ELF-1 (cell line): ENCODE measurements around the gene QKI.

Source experiments
- DNase-seq: peaks from one replicate; pipeline ENCODE4 v3.0.0-alpha.2; 2016; ENCODE audit warnings: low read depth, low spot score

The QKI gene

DNA sequence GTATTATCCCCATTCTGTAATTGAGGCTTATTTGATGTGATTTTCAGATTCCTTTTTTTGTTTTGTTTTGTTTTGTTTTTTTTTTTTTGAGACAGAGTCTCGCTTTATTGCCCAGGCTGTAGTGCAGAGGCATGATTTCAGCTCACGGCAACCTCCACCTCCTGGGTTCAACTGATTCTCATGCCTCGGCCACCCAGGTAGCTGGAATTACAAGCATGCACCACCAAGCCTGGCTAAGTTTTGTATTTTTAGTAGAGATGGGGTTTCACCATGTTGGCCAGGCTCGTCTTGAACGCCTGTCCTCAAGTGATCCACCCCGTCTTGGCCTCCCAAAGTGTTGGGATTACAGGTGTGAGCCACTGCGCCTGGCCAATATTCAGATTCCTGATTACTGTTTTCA, 62.4 kb downstream of the QKI start:
- DNase-seq = peak; percentile 19

- DNase-seq = no peak
Measured at GRCh38 chr6:163483107-163483506, 68.6 kb downstream of the QKI start.

DNA sequence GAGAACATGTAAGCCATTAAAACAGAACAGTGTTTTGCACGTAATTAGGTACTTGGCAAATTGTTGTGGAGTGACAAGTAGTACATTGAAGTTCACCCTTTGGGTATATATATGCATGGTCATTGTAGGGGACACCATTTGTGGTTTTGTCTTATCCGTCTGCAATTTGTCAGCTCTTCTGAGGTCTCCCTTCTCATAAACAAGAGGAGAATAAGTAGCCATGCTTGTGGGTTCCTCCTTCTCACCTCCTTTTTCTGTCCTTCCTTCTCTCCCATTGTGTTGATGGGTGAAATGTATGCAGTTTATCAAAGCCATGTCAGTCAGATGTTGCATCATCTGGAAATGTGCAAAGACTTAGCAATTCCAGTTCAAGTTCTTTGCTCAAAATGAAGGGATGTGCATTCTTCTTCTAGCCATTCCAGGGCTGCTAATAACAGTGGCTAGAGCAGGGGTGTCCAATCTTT, 70.9 kb downstream of the QKI start:
- no peak for DNase-seq

DNA sequence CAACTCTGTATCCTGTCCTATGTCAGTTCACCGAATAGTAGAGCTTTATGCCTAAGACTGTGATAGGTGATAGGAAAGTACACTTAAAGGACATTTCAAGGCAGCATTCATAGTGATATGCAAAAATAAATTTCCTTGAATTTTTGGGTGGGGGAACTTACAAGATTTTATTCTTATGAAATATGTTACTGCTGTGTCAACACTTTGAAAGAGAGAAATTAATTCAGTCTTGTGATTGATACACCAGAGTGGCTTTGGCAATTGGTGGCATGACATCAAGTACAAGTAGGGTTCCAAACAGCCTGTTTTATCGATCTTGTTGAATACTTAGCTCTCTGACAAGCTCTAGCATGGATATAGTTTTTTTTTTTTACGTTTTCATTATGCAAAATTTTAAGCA, 72.3 kb downstream of the QKI start:
- DNase-seq = no peak

GRCh38 chr6:163487606-163488005, 73.1 kb downstream of the QKI start:
- DNase-seq = no peak

GRCh38 chr6:163489584-163489983, 75.1 kb downstream of the QKI start:
- DNase-seq = no peak

DNA sequence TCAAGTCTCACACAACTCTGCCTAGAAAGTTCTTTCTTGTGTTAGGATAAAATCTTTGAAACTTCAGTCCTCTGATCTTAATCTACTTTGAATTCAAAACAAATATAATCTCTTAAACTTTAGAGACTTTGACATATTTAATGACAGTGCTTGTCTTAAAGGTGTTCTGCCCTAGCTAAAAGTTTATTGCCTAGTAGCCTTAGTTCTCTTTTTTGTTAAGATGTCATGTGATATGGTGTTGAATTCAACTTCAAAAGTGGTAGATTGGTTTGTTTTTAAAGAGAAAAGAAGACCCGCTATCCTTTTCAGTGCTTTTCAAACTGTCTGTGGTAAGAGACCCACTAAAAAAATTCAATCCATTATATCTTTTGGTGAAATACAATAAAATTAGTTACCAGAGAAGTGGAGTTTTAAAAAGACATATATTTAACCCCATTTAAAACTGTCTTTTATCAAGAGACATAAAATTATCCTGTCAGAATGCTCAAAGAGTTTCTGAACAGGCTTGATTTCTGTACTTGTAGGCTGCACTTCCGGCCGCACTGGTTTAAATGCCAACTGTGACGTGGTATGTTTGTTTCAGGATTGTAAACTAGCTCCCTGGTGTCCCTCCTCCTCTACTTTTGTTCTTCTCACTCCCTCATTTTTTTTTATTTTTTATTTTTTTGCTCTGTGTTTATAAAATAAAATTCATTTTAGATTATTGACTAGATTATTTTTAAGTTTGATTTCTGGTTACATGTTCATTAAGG, 76.5 kb downstream of the QKI start:
- no peak for DNase-seq

DNA sequence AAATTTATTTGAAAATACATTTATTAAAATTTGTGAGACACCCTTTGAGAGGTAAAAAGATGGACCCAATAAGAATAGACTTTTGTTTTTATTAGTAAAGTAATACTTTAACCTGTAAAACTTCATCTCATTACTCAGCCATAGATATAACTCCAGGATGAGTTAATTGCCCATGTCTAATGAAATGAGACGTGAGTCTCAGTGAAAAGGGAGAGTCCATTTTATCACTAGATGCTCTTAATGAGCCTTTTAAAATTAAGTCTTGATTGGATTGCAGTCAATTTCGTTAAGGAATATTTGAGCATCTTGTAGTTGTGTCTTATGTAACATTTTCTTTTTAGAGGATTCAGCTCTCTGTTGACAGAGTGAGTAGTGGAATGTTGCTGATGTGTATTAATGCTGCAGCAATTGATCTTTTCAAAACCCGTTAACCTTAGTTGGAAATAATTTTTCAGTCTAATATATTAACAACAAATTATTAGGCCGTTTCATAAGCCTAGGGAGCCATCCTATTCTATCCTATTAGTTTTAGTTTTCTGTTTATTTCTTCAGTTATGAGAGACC, 77.3 kb downstream of the QKI start:
- DNase-seq = no peak

DNA sequence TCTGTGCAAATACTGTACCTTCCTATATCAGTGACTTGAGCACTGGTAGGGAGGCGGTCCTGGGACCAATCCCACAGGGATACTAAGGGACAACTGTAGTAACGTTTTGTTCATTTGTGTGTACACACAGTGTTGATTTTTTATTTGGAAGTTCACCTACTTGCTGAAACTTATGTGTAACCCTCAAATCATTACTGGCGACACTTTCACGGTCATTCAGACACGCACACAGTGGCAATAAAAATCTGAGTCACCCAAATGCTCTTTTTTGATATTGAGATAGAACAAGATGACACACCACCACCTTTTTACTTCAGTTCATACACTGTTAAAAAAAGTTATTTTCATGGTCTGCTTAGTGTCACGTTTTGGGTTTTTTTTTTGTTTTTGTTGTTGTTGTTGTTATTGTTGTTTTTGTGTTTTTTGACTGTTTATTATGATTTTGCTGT, 79.8 kb downstream of the QKI start:
- DNase-seq = no peak

DNA sequence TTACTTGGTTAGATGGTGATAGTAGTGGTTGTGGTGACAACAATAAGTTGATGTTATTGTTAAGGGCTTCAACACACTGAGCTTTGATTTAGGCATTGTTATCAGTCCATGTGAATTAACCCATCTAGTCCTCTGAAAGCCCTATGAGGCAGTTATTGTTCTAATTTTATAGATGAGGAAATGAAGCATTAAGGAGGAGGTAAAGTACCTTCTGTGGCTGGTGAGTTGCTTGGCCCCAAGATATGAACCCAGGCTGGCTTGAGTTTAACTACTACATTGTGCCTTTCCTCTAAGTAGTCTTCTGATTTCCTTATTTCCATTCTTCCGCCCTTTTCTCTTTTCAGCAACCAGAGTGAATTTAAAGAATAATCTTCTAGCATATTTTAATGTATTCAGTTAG, 81.7 kb downstream of the QKI start:
- no peak for DNase-seq

DNA sequence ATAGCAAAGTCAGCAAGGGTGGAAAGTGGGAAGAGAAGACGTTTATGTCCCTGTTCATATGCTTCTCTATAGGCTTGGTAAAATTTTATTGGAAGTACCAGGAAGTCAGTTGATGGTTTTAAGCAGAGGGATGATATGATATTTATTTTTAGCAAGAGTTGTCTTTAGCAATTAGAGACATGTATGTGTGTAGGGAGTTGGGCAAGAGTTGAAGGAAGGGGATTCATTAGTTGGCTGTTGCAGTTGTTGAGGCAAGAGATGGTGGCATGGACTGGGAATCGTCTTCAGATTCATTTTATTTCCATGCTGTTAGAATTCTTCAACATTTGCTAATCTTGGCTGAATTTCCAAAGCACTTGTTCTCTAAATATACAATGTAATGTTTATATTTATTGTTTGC, 85.6 kb downstream of the QKI start:
- DNase-seq = no peak

GRCh38 chr6:163501026-163501425, 86.5 kb downstream of the QKI start:
- no peak for DNase-seq

GRCh38 chr6:163501439-163501838, 86.9 kb downstream of the QKI start:
- no peak for DNase-seq

DNA sequence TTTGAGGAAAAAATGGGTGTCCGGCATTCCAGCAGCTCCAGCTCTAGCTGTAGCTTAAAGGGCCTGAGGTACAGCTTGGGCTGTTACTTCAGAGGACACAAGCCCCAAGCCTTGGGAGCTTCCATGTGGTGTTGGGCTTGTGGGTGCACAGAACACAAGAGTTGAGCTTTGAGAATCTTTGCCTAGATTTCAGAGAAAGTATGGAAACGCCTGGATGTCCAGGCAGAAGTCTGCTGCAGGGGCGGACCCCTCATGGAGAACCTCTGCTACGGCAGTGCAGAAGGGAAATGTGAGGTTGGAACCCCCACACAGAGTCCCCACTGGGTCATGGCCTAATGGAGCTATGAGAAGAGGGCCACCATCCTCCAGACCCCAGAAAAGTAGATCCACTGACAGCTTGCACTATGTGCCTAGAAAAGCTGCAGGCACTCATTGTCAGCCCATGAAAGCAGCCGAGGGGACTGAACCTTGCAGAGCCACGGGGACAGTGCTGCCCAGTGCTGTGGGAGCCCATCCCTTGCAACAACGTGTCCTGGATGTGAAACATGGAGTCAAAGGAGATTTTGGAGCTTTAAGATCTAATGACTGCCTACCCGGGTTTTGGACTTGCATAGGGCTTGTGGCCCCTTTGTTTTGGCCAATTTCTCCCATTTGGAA, 90.6 kb downstream of the QKI start:
- DNase-seq = no peak

DNA sequence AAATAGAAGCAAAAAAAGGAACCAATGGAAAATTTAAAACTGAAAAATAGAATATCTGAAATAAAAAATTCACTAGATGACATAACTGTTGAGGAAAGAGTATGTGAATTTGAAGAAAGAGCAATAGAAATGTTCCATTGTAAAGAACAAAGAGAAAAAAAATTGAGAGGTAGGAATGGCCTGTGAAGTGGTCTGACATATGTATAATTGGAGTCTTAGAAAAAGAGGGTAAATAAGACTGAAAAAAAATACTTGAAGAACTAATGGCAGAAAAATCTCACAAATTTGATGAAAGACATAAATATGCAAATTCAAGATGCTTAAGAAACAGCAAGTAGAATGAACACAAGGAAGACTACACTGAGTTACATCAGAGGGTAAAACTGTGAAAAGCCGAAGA, 93.4 kb downstream of the QKI start:
- DNase-seq = no peak

GRCh38 chr6:163513003-163513402, 98.5 kb downstream of the QKI start:
- no peak for DNase-seq

DNA sequence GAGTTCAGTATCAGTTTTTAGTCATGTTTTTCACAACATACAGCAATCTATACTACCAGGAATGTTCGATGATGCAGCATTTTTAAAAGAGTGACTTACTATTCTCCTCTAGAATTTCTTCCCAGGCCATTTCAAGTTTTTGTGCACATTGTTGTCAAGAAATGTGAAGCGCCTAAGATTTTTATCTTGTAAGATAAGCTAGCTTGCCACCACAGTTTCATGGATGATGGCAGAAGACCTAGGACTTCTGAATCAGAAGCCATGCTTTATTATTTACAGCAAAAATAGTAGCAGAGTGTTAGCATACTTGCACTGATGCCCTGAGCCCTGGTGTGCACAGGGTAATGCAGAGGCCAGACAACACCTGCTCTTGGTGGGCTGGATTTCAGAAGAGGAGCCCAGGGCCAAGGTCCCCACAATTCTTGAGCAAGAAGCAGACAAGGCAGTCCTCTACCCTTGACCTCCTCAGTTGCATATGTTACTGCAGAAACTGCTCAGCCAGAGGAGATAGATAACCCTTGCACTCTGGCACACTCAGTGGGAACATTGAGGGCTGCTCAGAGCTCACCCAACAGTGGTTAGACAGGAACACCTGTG, 99.2 kb downstream of the QKI start:
- no peak for DNase-seq

- DNase-seq = no peak
Measured at GRCh38 chr6:163516908-163517307, 102.4 kb downstream of the QKI start.

GRCh38 chr6:163520956-163521355, 106.4 kb downstream of the QKI start:
- DNase-seq = no peak

DNA sequence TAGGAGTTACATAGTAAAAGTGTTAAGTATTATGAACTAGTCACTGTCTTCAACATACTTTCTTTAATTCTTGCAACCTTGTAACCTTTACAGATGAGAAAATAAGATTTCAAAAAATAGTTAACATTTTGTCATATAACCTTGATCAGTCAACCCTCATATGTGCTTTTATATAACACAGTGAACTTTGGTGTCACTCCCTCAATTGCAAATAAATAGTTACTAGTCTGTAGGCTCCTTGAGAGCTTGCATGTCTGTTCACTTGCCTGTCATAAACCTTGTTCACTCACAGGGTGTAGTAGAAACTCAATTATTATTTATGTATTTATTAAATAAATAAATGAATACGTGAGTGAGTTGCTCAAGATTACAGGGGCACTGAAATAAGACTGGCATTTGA, 107.5 kb downstream of the QKI start:
- DNase-seq = no peak

- DNase-seq = no peak
Measured at GRCh38 chr6:163525926-163526325, 111.4 kb downstream of the QKI start.

- no peak for DNase-seq
Measured at GRCh38 chr6:163526346-163526745, 111.8 kb downstream of the QKI start.

DNA sequence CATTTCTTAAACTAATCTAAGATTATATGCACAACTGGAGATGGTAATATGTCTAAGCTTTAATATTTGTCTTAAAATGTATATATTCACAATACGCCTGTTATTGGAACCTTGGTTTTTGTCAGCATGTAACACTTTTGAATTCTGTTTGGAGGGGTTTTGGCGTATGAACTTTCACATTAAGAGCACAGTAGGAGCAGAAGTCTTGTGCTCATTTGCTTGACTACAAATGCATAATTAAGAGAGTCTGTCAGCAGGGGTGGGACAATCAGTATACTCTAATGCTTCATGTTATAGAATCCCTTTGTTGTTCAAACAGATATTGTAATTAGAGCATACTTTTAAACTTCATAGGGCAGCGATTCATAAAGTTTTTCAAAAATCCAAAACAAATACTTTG, 112.8 kb downstream of the QKI start:
- no peak for DNase-seq
